ENCODE results near the gene TOP3B.

The TOP3B gene

DNA sequence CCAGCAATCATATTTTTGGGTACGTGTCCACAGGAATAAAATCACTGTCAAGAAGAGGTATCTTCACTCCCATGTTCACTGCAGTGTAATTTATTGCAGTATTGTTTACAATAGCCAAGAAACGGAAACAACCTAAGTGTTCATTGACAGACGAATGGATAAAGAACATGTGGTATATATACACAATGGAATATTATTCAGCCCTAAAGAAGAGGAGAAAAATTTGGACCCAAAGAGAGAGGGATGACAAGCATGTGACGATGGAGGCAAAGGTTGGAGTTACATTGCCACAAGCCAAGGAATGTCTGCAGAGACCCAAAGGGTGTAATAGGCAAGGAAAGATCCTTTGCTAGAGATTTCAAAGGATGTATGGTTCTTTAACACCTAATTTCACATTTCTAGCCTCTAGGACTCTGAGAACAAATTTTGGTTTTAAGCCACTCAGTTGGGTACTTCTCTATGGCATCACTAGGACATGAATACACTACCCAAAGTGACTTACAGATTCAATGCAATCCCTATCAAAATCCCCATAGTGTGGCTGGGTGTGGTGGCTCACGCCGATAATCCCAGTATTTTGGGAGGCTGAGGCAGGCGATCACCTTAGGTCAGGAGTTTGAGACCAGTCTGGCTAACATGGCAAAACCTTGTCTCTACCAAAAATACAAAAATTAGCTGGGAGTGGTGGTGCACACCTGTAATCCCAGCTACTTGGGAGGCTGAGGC lies 31.1 kb upstream of the TOP3B start:
- no peak for DNase-seq (ENCODE audit: insufficient read length, low spot score)
- no peak for FAIRE-seq

DNA sequence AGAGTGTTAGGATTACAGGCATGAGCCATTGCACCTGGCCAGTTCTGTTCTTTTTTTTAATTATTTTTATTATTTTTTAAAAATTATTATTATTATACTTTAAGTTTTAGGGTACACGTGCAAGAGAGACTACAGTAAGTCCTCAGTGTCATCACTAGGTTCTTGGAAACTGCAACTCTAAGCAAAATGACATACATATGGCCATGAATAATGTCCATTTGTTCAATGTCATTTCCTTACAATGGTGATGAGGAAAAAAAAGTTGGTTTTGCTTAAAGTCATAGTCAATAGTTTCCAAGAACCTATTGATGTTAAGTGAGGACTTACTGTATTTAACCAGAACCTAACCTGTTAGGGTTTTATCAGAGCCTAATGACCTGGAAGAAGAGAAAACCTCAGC lies 29.4 kb upstream of the TOP3B start:
- no peak for FAIRE-seq
- no peak for DNase-seq (ENCODE audit: insufficient read length, low spot score)

DNA sequence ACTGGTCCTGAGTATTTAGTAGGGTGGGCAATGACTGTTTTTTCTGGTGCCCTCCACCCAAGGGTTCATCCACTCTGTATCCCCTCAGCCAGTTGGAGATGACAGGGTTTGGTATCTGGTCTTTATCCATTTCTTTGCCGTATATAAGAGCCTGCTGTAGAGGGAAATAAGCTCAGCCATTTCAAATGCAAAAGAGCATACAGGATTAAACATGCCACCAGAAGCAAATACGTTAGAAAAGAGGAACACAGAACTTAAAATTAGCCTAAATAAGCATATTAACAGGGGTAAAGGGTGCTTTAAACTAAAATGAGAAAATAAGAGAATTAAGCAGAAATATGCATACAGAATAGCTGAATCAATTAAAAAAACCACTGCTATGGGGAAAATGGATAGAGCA lies 27.8 kb upstream of the TOP3B start:
- no peak for DNase-seq (ENCODE audit: insufficient read length, low spot score)
- FAIRE-seq, result no peak

- no peak for FAIRE-seq
- no peak for DNase-seq (ENCODE audit: insufficient read length, low spot score)
Measured at GRCh38 chr22:22009661-22010060, 27.1 kb upstream of the TOP3B start.

GRCh38 chr22:22006596-22006990 lies 24.0 kb upstream of the TOP3B start:
- FAIRE-seq (no peak), DNase-seq (ENCODE audit: insufficient read length, low spot score) (no peak)

- FAIRE-seq, result no peak
Measured at GRCh38 chr22:22005945-22006595, 23.5 kb upstream of the TOP3B start.

DNA sequence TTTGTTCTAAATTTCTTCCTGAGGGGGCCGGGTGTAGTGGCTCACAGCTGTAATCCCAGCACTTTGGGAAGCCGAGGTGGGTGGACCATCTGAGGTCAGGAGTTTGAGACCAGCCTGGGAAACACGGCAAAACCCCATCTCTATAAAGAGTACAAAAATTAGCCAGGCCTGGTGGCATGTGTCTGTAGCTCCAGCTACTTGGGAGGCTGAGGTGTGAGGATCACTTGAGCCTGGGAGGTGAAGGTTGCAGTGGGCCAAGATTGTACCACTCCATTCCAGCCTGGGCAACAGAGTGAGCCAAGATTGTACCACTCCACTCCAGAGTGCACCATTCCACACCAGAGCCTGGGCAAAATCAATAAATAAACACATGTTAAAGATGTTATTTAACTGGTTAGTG lies 20.6 kb upstream of the TOP3B start:
- FAIRE-seq, result no peak

More at GRCh38 chr22:22005945-22006595, 23.5 kb upstream of the TOP3B start:
- DNase-seq (ENCODE audit: insufficient read length, low spot score), result no peak

DNA sequence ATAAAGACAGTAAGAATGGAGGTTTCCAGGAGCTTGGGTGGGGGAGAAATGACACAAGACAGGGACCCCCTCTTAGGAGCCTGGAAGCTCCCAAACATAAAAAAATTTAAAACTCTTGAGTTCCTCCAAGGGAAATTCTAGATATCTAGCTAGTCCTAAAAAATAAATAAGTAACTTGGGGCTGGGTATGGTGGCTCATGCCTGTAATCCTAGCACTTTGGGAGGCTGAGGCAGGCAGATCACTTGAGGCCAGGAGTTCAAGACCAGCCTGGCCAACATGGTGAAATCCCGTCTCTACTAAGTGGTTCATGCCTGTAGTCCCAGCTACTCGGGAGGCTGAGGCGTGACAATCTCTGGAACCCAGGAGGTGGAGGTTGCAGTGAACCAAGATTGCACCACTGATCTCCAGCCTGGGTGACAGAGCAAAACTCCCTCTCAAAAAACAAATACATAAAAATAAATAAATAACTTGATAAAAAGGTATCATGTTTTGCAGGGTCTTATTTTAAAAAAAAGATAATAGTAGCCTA lies 20.0 kb upstream of the TOP3B start:
- FAIRE-seq, result no peak
- no peak for DNase-seq (ENCODE audit: insufficient read length, low spot score)

More for the DNA sequence above, 20.6 kb upstream of the TOP3B start:
- DNase-seq (ENCODE audit: insufficient read length, low spot score), result no peak

DNA sequence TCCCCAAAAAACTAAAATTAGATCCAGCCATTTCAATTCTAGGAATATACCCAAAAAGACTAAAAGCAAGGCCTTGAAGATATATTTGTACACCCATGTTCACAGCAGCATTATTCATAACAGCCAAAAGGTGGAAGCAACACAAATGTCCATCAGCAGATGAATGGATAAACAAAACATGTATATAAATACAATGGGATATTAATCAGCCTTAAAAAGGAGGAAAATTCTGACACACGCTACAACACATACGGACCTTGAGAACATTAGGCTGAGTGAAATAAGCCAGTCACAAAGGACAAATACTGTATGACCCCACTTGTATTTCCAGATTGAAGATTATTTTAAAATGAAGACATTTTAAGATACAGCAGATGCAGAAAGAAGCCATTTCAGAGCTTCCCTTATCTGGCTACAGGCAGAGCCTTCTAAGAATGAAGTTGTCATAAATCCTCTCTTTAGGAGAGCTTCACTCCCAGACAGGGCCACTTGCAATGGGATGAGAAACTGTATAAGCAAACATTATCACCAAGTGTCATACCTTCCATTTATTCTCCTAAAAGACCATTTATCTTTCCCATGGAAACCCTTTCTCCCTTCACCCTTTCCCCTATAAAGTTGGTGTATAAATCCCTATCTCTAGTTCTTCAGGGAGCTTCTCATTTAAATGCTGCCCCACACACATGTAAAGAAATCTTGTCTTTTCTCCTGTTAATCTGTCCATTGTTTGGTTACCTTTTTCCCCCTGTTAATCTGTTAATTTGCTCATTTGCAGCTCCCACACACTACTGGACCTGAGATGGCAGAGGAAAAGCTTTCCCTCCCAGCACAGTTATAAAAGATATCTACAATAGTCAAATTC lies 19.3 kb upstream of the TOP3B start:
- no peak for FAIRE-seq
- DNase-seq (ENCODE audit: insufficient read length, low spot score), result no peak

GRCh38 chr22:21998595-21999247 lies 16.1 kb upstream of the TOP3B start:
- DNase-seq (ENCODE audit: insufficient read length, low spot score) (no peak), FAIRE-seq (no peak)

GRCh38 chr22:21996175-21996720 lies 13.7 kb upstream of the TOP3B start:
- FAIRE-seq, result no peak
- no peak for DNase-seq (ENCODE audit: insufficient read length, low spot score)

DNA sequence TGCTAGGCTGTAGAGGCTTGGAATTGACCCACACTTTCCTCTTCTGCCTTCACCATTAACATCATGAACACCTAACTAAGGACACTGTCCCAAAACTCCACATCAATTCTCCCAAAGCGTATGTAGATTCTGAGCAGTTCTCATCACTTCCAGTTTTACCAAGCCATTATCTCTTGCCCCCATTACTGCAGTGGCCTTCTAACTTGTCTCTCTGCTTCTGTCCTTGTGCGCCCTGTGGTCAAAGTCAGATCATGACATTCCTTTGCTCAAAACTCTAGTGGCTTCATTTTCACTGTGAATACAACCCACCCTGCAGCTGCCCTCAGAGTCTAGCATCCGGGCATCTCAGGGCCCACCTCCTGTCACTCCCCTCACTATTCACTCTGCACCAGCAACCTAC lies 13.1 kb upstream of the TOP3B start:
- FAIRE-seq (no peak), DNase-seq (ENCODE audit: insufficient read length, low spot score) (no peak)

DNA sequence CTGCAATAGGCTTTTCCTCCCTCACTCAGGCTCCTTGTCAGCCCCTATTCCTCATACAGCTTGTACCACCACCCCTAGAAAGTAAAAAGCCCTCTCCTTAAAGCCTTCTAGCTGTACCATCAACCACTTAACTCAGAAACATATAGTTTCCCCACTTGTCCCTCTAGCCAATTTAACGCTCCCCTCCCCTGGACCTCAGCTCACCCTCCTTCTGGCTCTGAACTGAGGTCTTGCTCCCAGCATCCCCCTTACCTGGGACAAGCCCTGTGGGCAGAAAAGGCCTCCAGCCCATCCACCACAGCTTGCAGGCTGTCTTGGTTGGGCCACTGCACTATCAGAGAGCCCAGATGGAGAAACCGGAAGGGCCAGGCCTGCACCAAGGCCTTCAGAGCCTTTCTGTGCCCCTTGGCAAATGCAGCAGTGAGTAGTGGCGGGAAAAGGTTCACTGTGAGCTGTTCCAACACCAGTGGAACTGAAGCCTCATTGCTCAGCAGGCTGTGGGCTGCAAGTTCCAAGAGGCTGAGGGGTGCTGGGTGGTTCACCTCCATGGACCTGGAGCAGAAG lies 12.4 kb upstream of the TOP3B start:
- DNase-seq (ENCODE audit: insufficient read length, low spot score) (no peak), FAIRE-seq (no peak)

DNA sequence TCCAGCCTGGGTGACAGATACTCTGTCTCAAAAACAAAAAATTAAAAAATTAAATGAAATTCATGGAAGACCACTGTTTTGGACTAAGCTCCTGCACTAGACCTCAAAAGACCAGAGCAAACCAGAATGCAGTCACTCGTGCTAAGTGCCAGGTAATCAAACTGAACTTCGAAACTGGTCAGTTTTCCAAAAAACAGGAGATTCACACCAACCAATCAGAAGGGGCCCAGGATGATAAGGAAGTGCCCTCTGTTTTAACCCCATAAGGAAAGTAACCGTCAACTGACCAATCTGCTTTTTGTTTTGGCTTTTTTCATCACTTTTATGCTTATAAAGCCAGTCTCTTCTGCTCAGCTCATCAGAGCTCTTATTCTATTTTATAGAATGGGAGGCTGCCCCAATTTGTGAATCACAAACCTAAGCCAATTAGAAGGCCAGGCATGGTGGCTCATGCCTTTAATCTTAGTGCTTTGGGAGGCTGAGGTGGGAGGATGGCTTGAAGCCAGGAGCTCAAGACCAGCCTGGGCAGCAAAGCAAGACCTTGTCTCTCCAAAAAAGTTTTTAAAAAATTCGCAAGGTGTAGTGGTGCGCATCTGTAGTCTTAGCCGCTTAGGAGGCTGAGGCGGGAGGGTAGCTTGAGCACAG lies 10.1 kb upstream of the TOP3B start:
- FAIRE-seq (no peak), DNase-seq (ENCODE audit: insufficient read length, low spot score) (no peak)

GRCh38 chr22:21991774-21992173 lies 9.2 kb upstream of the TOP3B start:
- FAIRE-seq (no peak), DNase-seq (ENCODE audit: insufficient read length, low spot score) (no peak)

GRCh38 chr22:21991304-21991596 lies 8.7 kb upstream of the TOP3B start:
- DNase-seq (ENCODE audit: insufficient read length, low spot score), result no peak
- FAIRE-seq, result no peak

- DNase-seq (ENCODE audit: insufficient read length, low spot score), result no peak
Measured at GRCh38 chr22:21990445-21991303, 8.1 kb upstream of the TOP3B start.

DNA sequence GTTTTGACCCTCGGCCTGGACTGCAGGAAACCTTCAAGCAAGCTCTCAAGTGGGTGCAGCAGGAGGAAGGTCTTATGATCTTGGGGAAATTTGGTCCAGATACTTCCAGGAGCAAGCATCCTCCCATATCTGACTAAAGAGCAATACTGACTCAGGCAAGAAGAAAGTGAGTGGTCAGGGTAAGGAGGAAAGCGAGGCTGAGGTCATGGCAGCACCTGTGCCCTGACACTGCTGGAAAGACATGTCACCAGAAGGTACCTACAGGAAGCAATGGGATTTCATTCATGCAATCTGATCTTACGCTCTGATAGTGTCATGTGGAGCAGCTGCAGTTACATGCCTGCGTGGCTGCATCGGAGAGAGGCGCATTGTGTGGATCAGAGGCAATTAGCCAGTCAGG lies 6.5 kb upstream of the TOP3B start:
- FAIRE-seq (no peak), DNase-seq (ENCODE audit: insufficient read length, low spot score) (no peak)

More at GRCh38 chr22:21990445-21991303, 8.1 kb upstream of the TOP3B start:
- no peak for FAIRE-seq

DNA sequence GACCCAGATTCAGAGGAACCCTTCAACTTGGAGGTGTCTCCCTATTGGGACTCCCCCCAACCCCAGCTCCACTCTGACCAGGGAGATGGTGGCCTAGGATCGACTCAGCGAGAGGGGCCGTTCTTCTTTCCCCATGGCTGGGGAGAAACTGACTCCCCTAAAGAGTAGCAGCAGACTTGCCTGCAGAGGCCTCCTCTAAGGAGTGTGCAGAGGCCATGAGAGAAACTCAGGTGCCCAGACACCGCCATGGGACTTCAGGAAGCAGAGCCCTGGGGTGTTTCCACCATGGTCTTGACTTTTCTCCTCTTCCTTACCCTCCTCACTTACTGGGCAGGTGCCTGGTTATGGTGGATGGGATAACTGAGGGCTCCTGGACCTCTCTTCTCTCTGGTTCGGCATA lies 2.6 kb upstream of the TOP3B start:
- no peak for DNase-seq (ENCODE audit: insufficient read length, low spot score)

More for the DNA sequence above, 2.6 kb upstream of the TOP3B start:
- FAIRE-seq, result no peak

Measured in HTR-8/SVneo (cell line).